D721Med (cell line): ENCODE measurements around the gene NCAM1.

ENCODE experiments used
- DNase-seq: peaks from one replicate; pipeline ENCODE4 v3.0.0; 2011; ENCODE audit warnings: low spot score; ENCODE audit not compliant: insufficient read length
- FAIRE-seq: peaks from 2 replicates; lab custom pipeline; 2011; peaks lifted over from hg19 to GRCh38; lab: Jason Lieb, UNC
- CTCF ChIP-seq: IDR thresholded peaks from 2 replicates; pipeline ENCODE4 v1.5.1; 2012; ENCODE audit warnings: mild to moderate bottlenecking, control low read depth; ENCODE audit not compliant: insufficient read depth; ENCODE audit errors: missing control alignments

The NCAM1 gene

GRCh38 chr11:113124006-113124405 lies 162.8 kb downstream of the NCAM1 start:
- no peak for FAIRE-seq
- no peak for TF ChIP-seq CTCF
- no peak for DNase-seq

- TF ChIP-seq CTCF = no peak
- FAIRE-seq (no peak), DNase-seq (no peak)
These were observed 163.4 kb downstream of the NCAM1 start for GRCh38 chr11:113124578-113124977.

- DNase-seq (no peak), FAIRE-seq (no peak)
- TF ChIP-seq CTCF = no peak
These were observed 168.2 kb downstream of the NCAM1 start for GRCh38 chr11:113129261-113129992.

DNA sequence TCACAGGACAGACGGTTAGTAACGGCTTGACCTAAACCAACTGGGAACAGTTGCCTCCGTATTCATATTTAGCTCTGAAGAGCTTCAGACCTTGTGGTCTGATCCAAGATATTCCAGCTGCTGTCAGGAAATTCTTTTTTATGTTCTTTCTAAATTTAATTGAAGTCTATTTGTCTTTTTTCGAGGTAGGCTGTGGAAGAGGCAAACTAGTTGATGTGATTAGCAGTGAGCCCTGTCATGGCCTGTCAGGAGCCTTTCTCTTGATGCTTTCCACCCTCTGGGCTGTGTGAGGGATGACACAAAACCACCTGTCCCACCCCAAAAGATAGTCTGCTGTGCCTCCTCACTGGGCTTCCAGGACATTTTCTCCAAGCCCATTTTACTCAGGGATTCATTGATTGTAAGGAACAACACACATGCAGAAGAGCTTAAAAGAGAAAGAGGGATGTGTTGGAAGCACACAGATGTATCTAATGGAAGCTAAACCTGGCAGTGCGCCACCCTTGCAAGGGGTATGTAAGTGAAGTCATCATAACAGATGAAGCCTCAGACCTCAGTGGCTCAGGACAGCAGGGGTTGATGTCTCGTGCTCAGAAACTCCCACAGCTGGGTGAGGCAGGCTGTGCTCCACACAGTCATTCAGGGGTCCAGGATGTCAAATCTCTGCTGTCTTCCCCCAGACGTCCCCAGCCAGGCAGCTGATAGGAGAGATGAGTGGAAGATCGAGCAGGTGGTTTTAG lies 170.0 kb downstream of the NCAM1 start:
- DNase-seq (no peak), FAIRE-seq (no peak)
- TF ChIP-seq CTCF = no peak

GRCh38 chr11:113133071-113133470 lies 171.9 kb downstream of the NCAM1 start:
- no peak for FAIRE-seq
- TF ChIP-seq CTCF = no peak
- DNase-seq = no peak

DNA sequence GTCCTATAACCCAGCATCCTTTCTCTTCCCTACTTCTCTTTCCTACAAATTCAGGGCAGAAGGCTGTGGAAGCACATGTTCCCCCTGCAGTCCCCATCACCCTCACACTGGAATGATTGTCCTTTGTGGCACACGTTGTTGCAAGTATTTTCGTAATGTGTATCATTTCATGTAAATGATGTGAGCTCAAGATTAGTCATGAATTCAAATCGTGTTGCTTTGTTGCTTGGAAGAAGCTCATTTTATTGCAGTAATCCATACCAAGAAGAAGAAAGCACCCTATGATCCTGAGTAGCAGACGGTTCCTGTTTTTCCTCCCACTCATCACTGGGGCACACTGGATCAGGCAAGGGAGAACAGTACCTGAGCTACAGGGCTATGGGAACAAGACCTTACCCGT lies 173.4 kb downstream of the NCAM1 start:
- no peak for TF ChIP-seq CTCF
- FAIRE-seq (no peak), DNase-seq (no peak)
